KMS-11 (cell line): ENCODE measurements around the gene B3GLCT.

ENCODE experiments used
- H2AFZ ChIP-seq: fragments of 200-600 bp; sonication (generic); 2 replicates; pipeline ENCODE4 v1.6.1; 2016; ENCODE audit warnings: antibody characterized with exemption, mixed run types, low read depth
- H3K27ac ChIP-seq: fragments of 200-600 bp; sonication (generic); 2 replicates; pipeline ENCODE4 v1.6.1; 2016; ENCODE audit warnings: mild to moderate bottlenecking, mixed run types
- H3K27me3 ChIP-seq: fragments of 200-600 bp; sonication (generic); 2 replicates; pipeline ENCODE4 v1.6.1; 2017; ENCODE audit warnings: mild to moderate bottlenecking, low read depth, mixed run types, moderate library complexity; ENCODE audit not compliant: insufficient read depth
- H3K36me3 ChIP-seq: fragments of 200-600 bp; sonication (generic); 2 replicates; pipeline ENCODE4 v1.6.1; 2017; ENCODE audit warnings: mild to moderate bottlenecking, mixed run types; ENCODE audit not compliant: insufficient read depth
- H3K4me1 ChIP-seq: fragments of 200-600 bp; sonication (generic); 2 replicates; pipeline ENCODE4 v1.6.1; 2016; ENCODE audit warnings: mild to moderate bottlenecking, low read depth, mixed run types; ENCODE audit not compliant: poor library complexity, severe bottlenecking
- H3K4me2 ChIP-seq: fragments of 200-600 bp; sonication (generic); 2 replicates; pipeline ENCODE4 v1.7.0; 2016; ENCODE audit warnings: mild to moderate bottlenecking, mixed run types
- H3K4me3 ChIP-seq: fragments of 200-600 bp; sonication (generic); IDR thresholded peaks from 2 replicates; pipeline ENCODE4 v1.6.1; 2017; ENCODE audit warnings: low read depth, low read length, mixed read lengths; ENCODE audit not compliant: insufficient read depth
- H3K79me2 ChIP-seq: fragments of 200-600 bp; sonication (generic); 2 replicates; pipeline ENCODE4 v1.6.1; 2016; ENCODE audit warnings: low read depth, mixed run types; ENCODE audit not compliant: insufficient read depth
- H3K9ac ChIP-seq: fragments of 200-600 bp; sonication (generic); 2 replicates; pipeline ENCODE4 v1.6.1; 2016; ENCODE audit warnings: mild to moderate bottlenecking, mixed run types
- H4K20me1 ChIP-seq: fragments of 200-600 bp; sonication (generic); 2 replicates; pipeline ENCODE4 v1.6.1; 2016; ENCODE audit warnings: mild to moderate bottlenecking, mixed run types; ENCODE audit not compliant: insufficient read depth
- CTCF ChIP-seq: fragments of 200-600 bp; sonication (generic); conservative IDR thresholded peaks from 2 replicates; pipeline ENCODE4 v1.6.1; 2017; ENCODE audit warnings: low read depth, mild to moderate bottlenecking, antibody characterized with exemption, low read length, moderate library complexity, mixed read lengths

The B3GLCT gene

GRCh38 chr13:31199849-31200636 is at the start of gene B3GLCT:
Gene B3GLCT (plus strand): TSS chr13:31199975. CDS start chr13:31200085, 110 bp downstream.
- Histone ChIP-seq H3K79me2 (no peaks in the 10 kb centered on the region), H3K4me2 (peak within 1 kb of the TSS; percentile 71), H3K4me3 (no peak within 1 kb of the TSS), H2AFZ (peak within 1 kb of the TSS; percentile 67), H4K20me1 (no peaks in the 10 kb centered on the region), H3K27ac (peak within 1 kb of the TSS; percentile 67), H3K9ac (peak within 1 kb of the TSS; percentile 60; the same call in 1 of the 2 replicates), H3K36me3 (no peaks in the 10 kb centered on the region), H3K27me3 (no peaks in the 10 kb centered on the region), H3K4me1 (peaks cover 6% of the 10 kb centered on the region)
- 0 out of 2 replicates have a peak, but pooled peaks have one; percentile 26 for TF ChIP-seq CTCF

GRCh38 chr13:31150315-31150985 is 49.3 kb upstream of the B3GLCT start:
- H3K4me3 ChIP-seq, result no peak overlapping the region
- no peaks in the 10 kb centered on the region; the same call in 1 of the 2 replicates for H3K79me2 ChIP-seq
- no peaks in the 10 kb centered on the region for H3K4me1 ChIP-seq
- no peaks in the 10 kb centered on the region; the same call in 1 of the 2 replicates for H3K36me3 ChIP-seq
- no peak overlapping the region for H3K27ac ChIP-seq
- no peak overlapping the region for H3K9ac ChIP-seq
- no peak overlapping the region for H3K4me2 ChIP-seq
- TF ChIP-seq CTCF, result no peak
- H3K27me3 ChIP-seq, result no peaks in the 10 kb centered on the region
- H2AFZ ChIP-seq, result no peak overlapping the region
- H4K20me1 ChIP-seq, result no peaks in the 10 kb centered on the region

- no peak for TF ChIP-seq CTCF
- Histone ChIP-seq H2AFZ (no peak overlapping the region), H3K27me3 (no peaks in the 10 kb centered on the region), H3K79me2 (peaks cover 12% of the 10 kb centered on the region; the same call in 1 of the 2 replicates), H3K9ac (no peak overlapping the region), H4K20me1 (no peaks in the 10 kb centered on the region), H3K4me1 (no peaks in the 10 kb centered on the region), H3K27ac (no peak overlapping the region), H3K4me3 (no peak overlapping the region), H3K4me2 (no peak overlapping the region), H3K36me3 (no peaks in the 10 kb centered on the region; the same call in 1 of the 2 replicates)
Observed at GRCh38 chr13:31151837-31152236, 47.9 kb upstream of the B3GLCT start.

GRCh38 chr13:31154939-31155338 is 44.8 kb upstream of the B3GLCT start:
- Histone ChIP-seq H3K4me2 (no peak overlapping the region), H4K20me1 (0 out of 2 replicates have a peak, but pooled peaks cover 10% of the 10 kb centered on the region), H3K9ac (no peak overlapping the region), H3K27ac (no peak overlapping the region), H2AFZ (no peak overlapping the region), H3K4me3 (no peak overlapping the region), H3K4me1 (peaks cover 8% of the 10 kb centered on the region), H3K36me3 (peaks cover 5% of the 10 kb centered on the region), H3K79me2 (peaks cover 44% of the 10 kb centered on the region), H3K27me3 (no peaks in the 10 kb centered on the region)
- no peak for TF ChIP-seq CTCF
